Skeletal muscle tissue (tissue), 4 donors: Measurements from ENCODE around the gene GSE1. TPM values are rescaled to one million over a fixed set of nuclear protein-coding genes. Genes with fewer than 3 reads are reported as not detected.

Experiments used
- H3K27ac ChIP-seq: one replicate; pipeline ENCODE4 v1.7.0; 2013; ENCODE audit warnings: mild to moderate bottlenecking, low read depth, low read length, inconsistent platforms
- H3K27me3 ChIP-seq, 3 donors: one replicate each; pipeline ENCODE4 v1.7.0; 2013; ENCODE audit warnings: low read length in 3 of 3; ENCODE audit not compliant: control insufficient read depth in 3 of 3, insufficient read depth in 3 of 3
- H3K36me3 ChIP-seq, 3 donors: one replicate each; pipeline ENCODE4 v1.7.0; 2013; ENCODE audit warnings: low read length in 3 of 3; ENCODE audit not compliant: control insufficient read depth in 3 of 3, insufficient read depth in 3 of 3
- H3K4me1 ChIP-seq, 3 donors: one replicate each; pipeline ENCODE4 v1.7.0; 2013; ENCODE audit warnings: low read length in 3 of 3, mild to moderate bottlenecking in 3 of 3; ENCODE audit not compliant: control insufficient read depth in 3 of 3, insufficient read depth in 3 of 3
- H3K4me3 ChIP-seq, 3 donors: one replicate each; pipeline ENCODE4 v1.7.0; 2013; ENCODE audit warnings: low read length in 3 of 3
- H3K9ac ChIP-seq, 3 donors: one replicate each; pipeline ENCODE4 v1.7.0; 2013; ENCODE audit warnings: low read length in 3 of 3, mild to moderate bottlenecking in 3 of 3, moderate library complexity in 2 of 3, low read depth in 1 of 3
- H3K9me3 ChIP-seq, 3 donors: one replicate each; pipeline ENCODE4 v1.7.0; 2013; ENCODE audit warnings: low read length in 3 of 3; ENCODE audit not compliant: control insufficient read depth in 3 of 3
- total RNA-seq: library from RNA; depleted of rRNA; stranded (reverse); fragments of >200 nt; gene quantifications from one replicate; pipeline ENCODE4 v1.2.3, GENCODE V29; 2014
- donor health status: Osteomylitis.

GSE1 gene
- total RNA-seq, 1 donor from 2014 or later = 27.7 TPM

DNA sequence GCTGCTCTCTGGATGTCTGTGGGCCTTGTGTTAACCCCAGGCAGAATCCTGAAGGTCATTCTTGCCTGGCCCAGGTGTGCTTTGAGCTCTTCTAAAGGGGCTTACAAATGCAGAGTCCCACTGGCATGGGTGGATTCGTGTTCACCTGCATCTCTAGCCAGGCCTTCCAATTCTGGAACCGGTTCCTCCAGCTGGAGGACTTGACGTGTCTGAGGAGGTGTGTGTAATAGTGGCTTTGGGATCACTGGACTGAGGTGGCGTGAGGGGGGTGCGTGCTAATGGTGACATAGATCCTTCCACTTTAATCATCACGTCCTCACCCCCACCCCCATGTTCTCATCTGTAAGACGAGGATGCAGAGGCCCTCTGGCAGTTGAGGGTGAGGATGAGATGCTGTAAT, 4.8 kb downstream of the GSE1 start:
- H3K27ac ChIP-seq = no peak overlapping the region
- no peaks in the 10 kb centered on the region for H3K27me3 ChIP-seq
- peaks cover 0 to 2% (median 0%) of the 10 kb centered on the region in 3 donors for H3K36me3 ChIP-seq
- no peak overlapping the region for H3K4me3 ChIP-seq
- peaks cover 33 to 68% (median 52%) of the 10 kb centered on the region in 3 donors for H3K4me1 ChIP-seq
- peak overlapping the region in 1 of 3 donors; percentile 16 for H3K9ac ChIP-seq
- H3K9me3 ChIP-seq = no peaks in the 10 kb centered on the region

GRCh38 chr16:85618521-85618920, 5.4 kb downstream of the GSE1 start:
- H3K27ac ChIP-seq = no peak overlapping the region
- H3K4me3 ChIP-seq = no peak overlapping the region
- peaks cover 37 to 74% (median 53%) of the 10 kb centered on the region in 3 donors for H3K4me1 ChIP-seq
- peaks cover 0 to 2% (median 0%) of the 10 kb centered on the region in 3 donors for H3K36me3 ChIP-seq
- H3K9me3 ChIP-seq = no peaks in the 10 kb centered on the region
- H3K9ac ChIP-seq = peak overlapping the region in 1 of 3 donors; percentile 16
- H3K27me3 ChIP-seq = no peaks in the 10 kb centered on the region

GRCh38 chr16:85619101-85619891, 6.2 kb downstream of the GSE1 start:
- Histone ChIP-seq H3K27ac (no peak overlapping the region), H3K27me3 (no peaks in the 10 kb centered on the region), H3K9me3 (no peaks in the 10 kb centered on the region)

GRCh38 chr16:85620374-85620773, 7.3 kb downstream of the GSE1 start:
- H3K9me3 ChIP-seq = no peaks in the 10 kb centered on the region
- H3K4me1 ChIP-seq = peaks cover 30 to 75% (median 46%) of the 10 kb centered on the region in 3 donors
- no peak overlapping the region for H3K9ac ChIP-seq
- no peaks in the 10 kb centered on the region for H3K27me3 ChIP-seq
- peaks cover 0 to 2% (median 0%) of the 10 kb centered on the region in 3 donors for H3K36me3 ChIP-seq
- H3K4me3 ChIP-seq = no peak overlapping the region
- H3K27ac ChIP-seq = no peak overlapping the region

More at GRCh38 chr16:85619101-85619891, 6.2 kb downstream of the GSE1 start:
- peaks cover 0 to 2% (median 0%) of the 10 kb centered on the region in 3 donors for H3K36me3 ChIP-seq
- no peak overlapping the region for H3K9ac ChIP-seq
- no peak overlapping the region for H3K4me3 ChIP-seq
- H3K4me1 ChIP-seq = peaks cover 37 to 81% (median 57%) of the 10 kb centered on the region in 3 donors

DNA sequence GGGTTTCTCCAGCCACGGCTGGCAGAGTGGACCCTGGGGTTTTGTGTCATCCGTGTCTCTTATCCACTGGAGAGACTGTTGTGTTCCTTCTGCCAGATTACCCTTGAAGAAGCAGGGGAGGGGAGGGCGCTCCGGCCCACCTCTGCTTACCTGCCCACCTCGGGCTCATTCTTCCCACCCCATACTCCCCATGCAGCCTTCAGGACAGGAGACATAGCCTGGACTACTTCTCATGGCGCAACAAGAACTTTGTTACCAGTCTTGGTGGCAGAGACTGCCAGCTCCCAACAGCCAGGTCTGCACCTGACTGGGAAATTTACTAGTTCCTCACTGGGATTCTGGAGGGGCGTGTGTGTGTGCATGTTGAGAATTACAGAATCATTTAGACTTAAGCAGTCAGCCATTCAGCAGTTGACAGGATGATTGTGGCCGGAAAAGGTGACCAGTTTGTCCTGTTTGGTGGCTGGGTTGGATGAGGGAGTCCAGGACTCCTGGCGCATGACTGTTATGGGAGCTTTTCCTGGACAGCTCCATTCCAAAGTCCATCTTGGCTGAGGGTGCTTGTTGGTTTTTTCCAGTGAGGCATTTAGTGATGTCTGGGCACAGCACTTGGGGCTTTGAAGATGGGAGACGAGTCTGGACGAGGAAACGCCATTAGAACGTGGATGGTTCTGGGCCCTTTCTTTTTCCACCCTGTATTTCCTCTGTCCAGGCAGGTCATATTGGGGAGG, 8.7 kb downstream of the GSE1 start:
- Histone ChIP-seq H3K4me3 (no peak overlapping the region), H3K9me3 (no peaks in the 10 kb centered on the region), H3K9ac (peak overlapping the region in 1 of 3 donors; percentile 16), H3K27me3 (no peaks in the 10 kb centered on the region), H3K27ac (no peak overlapping the region), H3K36me3 (peaks cover 0 to 2% (median 0%) of the 10 kb centered on the region in 3 donors), H3K4me1 (peaks cover 15 to 72% (median 38%) of the 10 kb centered on the region in 3 donors)

DNA sequence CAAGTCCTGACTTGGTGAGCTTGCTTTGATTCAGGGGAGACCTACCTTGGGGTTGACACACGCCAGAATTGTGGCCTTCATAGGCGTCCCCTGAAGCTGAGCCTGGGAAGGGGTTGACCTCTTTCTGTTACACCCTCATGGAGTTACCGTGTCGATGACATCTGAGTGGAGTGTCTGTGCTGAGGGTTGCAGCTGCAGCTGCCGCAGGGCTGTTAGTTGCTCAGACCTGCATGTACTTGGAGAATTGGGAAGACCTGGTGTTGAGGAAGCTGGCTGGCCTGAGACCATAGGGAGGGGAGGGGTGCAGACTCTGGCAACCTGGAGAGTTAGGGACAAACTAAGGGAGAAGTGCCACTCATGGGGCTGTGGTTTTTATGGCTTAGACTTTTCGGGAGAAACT, 9.6 kb downstream of the GSE1 start:
- H3K9ac ChIP-seq = no peak overlapping the region
- H3K4me3 ChIP-seq = no peak overlapping the region
- peaks cover 16 to 71% (median 38%) of the 10 kb centered on the region in 3 donors for H3K4me1 ChIP-seq
- H3K27ac ChIP-seq = no peak overlapping the region
- no peaks in the 10 kb centered on the region for H3K9me3 ChIP-seq
- no peaks in the 10 kb centered on the region for H3K27me3 ChIP-seq
- peaks cover 0 to 2% (median 0%) of the 10 kb centered on the region in 3 donors for H3K36me3 ChIP-seq

GRCh38 chr16:85623250-85623649, 10.1 kb downstream of the GSE1 start:
- no peak overlapping the region for H3K4me3 ChIP-seq
- no peaks in the 10 kb centered on the region for H3K9me3 ChIP-seq
- H3K4me1 ChIP-seq = peaks cover 19 to 70% (median 38%) of the 10 kb centered on the region in 3 donors

GRCh38 chr16:85623997-85624601, 11.0 kb downstream of the GSE1 start:
- Histone ChIP-seq H3K4me1 (peaks cover 27 to 70% (median 46%) of the 10 kb centered on the region in 3 donors), H3K9me3 (no peaks in the 10 kb centered on the region)

More at GRCh38 chr16:85623250-85623649, 10.1 kb downstream of the GSE1 start:
- Histone ChIP-seq H3K27ac (no peak overlapping the region), H3K36me3 (no peaks in the 10 kb centered on the region), H3K9ac (no peak overlapping the region), H3K27me3 (no peaks in the 10 kb centered on the region)

DNA sequence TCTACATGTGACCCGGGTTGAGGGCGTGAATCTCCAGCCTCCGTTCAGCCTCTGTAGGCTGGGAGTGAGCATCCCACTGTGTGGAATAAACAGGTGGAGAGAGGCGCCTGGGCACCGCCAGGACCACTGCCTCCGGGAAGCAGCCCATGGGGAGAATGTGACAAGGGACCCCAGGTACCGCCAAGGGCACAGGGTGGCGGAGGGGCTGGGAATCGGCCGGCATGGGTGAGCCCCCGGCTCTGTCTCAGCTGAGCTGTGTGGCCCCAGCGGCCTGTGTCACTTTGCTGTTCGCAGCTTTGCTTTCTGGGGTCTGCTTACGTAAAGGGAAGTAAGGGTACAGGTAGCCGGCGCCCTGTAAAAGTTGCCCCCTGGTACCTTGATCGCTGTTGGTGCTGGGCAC, 11.5 kb downstream of the GSE1 start:
- Histone ChIP-seq H3K27me3 (no peaks in the 10 kb centered on the region), H3K9me3 (peaks cover 0 to 4% (median 0%) of the 10 kb centered on the region in 3 donors), H3K4me1 (peaks cover 31 to 75% (median 52%) of the 10 kb centered on the region in 3 donors), H3K27ac (no peak overlapping the region), H3K9ac (no peak overlapping the region), H3K4me3 (no peak overlapping the region), H3K36me3 (no peaks in the 10 kb centered on the region)

More at GRCh38 chr16:85623997-85624601, 11.0 kb downstream of the GSE1 start:
- no peak overlapping the region for H3K9ac ChIP-seq
- no peak overlapping the region for H3K27ac ChIP-seq
- H3K36me3 ChIP-seq = no peaks in the 10 kb centered on the region
- H3K4me3 ChIP-seq = no peak overlapping the region
- no peaks in the 10 kb centered on the region for H3K27me3 ChIP-seq
